Measurements from ENCODE around the gene CELF2.

The CELF2 gene

DNA sequence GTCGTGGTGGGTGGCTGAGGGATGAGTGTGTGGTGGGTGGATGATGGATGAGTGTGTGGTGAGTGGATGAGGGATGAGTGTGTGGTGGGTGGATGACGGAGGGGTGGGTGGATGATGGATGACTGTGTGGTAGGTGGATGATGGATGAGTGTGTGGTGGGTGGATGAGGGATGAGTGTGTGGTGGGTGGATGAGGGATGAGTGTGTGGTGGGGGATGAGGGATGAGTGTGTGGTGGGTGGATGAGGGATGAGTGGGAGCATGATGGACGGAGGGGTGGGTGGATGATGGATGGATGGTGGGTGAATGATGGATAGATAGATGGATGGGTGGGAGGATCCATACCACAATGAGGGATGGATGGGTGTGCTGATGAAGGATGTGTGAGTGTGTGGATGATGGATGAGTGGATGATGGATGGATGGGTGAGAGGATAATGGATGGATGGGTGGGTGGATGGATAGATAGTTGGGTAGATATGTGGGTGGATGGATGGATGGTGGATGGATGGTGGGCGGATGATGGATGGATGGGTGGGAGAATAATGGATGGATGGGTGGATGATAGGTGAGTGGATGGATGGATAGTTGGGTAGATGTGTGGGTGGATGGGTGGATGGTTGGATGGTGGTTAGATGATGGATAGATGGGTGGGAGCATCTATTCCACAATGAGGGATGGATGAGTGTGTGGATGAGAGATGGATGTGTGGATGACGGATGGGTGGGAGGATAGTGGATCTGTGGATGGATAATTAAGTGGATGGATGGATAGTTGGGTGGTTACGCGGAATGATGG lies 266.8 kb downstream of the CELF2 start:
- no peak for DNase-seq

DNA sequence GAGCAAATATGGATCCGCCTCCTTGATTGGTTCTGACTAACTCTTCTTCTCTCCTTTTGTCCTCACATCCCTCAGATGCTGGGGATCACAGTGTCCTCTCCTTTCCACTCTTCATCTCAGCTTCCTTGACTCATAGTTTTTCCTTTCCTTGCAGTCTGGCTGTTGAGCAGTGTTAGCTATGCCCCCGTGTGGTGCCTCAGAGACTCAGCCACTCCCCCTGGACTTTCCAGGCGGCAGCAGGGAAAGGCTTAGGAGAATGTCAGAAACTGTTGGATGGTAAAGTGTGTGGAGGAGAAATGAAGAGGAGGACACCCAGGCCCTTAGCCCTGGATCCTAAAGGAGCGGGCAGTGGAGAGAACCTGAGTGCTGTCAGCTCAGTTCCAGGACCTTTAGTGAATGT lies 267.5 kb downstream of the CELF2 start:
- DNase-seq, result no peak

DNA sequence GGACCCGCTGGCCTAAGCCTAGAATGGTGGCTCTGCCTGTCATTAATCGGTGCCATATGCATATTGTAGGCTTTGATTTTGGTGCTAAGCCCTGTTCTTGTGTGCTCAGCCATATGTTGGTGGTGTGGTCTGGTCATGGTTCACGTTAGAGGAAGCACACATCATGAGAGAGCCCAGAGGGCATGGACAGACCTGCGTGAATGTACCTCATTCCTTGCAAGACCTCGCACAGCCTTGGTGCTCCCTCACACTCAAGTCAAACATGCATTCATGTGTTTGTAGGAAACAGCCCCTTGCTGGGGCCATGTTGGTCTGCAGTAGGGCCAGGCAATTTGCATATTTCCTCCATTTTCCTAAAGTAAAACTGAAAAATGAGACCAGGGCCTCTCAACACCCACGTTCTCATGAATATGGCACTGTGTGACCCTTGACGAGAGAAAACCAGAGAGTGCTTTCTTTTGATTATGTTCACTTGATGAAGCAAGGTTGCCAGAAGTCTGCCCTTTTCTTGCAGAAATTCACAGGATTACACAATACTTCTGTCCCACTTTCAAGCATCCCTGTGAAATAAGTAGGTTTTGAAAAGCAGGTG lies 268.7 kb downstream of the CELF2 start:
- DNase-seq, result no peak

DNA sequence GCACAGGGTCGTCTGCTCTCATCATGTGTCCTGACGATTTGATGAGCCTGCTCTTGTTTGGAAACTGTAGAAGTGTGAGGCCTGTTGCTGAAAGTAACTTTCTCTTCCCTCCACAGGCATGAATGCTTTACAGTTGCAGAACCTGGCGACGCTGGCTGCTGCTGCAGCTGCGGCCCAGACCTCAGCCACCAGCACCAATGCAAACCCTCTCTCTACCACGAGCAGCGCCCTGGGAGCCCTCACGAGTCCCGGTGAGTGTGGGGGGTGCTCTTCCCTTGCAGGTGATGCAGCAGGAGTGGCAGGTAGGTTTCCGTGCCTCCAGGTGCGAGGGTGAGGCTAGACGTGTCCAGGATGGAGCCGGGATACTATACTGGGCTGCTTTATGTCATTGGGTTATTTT lies 270.6 kb downstream of the CELF2 start:
- no peak for DNase-seq

DNA sequence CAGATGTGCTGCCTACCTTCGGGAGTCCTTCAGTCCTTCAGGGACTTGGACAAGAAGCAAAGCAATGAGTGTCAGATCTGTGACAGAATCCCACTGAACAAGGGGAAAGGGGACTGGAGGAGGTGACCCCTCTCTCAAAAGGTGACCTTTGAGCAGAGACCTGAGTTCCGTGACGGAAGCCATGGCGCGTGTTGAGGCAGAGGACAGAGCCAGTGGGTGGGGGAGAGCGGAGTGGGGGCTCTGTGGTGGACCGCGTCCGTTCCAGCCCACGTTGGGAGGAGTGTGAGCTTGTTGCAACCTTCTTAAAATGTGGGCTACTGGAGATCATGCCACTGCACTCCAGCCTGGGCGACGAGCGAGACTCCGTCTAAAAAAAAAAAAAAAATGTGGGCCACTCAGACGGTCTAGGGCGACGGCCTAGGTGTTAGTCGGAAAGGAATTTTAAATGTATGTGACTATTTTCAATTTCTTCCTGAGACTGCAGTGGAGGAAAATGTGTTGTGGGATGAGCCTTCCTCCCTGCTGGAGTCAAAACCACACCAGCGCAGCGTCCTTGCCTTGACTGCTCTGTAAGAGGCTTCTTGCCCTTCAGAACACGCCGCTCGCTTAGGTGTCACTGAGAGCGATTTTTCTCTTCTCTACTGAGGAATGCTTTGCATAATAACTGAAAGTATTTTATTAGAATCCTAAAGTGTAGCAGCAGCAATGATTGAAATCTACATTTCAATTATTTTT lies 272.7 kb downstream of the CELF2 start:
- DNase-seq, result no peak

DNA sequence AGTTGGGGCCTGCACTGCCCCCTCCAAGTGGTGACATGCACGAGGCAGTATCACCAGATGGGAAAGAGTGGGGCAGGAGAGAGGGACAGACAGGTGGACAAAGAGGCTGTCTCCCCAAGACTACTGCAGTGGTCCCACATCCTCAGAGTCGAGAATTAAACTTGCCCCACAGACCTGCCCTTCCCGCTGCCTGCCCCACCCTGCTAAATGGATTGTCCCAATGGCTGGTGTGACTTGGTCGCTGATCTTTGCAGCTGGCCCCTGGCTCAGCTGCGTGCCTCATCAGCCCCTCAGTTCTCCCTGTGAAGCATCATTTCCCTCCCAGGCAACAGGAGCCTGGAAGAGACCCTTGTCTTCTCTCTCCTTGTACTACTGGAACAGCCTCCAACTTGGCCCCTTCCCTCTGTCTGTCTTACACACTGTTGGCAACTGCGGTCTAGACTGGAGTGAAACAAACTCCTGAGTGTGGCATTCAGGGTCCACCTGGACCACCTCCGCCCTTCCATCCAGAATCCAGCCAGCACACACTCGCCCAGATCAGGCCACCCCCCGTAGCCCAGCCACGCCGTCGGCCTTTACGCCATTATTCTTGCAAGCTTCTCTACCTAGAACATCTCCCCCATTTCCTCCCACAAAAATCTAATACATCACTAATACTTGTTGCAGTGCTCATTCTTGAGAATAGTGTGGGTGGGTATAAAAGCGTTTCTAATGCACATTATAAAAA lies 275.1 kb downstream of the CELF2 start:
- DNase-seq, result no peak

DNA sequence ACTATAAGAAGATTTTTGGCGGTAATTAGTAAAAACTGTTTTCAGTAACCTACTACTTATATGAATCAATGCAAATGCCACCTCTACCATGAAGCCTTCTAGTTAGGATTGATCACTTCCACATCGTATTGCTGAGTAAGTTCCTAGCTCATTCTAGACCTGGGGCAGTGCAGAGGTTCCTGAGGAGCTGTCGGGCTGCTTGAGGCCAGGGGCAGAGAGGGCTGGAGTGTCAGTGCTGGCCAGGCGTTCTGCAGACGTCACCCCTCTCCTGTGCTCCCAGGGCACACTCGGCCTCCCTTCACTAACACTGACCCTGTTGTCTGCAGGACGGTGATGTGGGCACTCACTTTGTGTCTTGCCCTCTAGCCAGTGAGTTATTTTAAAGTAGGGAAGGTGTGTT lies 275.7 kb downstream of the CELF2 start:
- no peak for DNase-seq

DNA sequence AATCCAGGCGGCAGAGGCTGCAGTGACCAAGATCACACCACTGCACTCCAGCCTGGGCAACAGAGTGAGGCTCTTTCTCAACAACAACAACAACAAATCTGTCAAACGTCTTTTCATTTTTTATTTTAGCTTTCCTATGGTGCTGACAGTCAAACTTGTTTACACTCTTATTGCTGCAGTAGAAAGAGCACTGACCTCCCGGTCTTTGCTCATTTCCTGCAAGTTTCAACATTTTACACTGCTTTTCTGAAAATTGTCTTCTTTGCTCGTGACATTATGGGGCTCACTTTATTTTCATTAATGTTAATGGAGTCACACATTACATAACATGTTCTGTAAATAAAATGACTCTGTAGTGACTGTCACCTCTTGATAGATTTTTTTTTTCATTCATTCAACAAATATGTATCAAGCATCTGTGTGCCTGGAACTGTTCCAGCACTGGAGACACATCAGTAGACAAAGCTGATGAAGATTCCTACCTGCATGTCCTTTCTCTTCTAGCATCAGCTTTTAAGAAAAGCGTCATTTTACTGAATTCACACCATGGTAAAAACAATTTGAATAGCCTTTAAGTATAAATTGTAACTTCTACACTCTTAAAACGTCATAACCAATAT lies 277.3 kb downstream of the CELF2 start:
- no peak for DNase-seq

DNA sequence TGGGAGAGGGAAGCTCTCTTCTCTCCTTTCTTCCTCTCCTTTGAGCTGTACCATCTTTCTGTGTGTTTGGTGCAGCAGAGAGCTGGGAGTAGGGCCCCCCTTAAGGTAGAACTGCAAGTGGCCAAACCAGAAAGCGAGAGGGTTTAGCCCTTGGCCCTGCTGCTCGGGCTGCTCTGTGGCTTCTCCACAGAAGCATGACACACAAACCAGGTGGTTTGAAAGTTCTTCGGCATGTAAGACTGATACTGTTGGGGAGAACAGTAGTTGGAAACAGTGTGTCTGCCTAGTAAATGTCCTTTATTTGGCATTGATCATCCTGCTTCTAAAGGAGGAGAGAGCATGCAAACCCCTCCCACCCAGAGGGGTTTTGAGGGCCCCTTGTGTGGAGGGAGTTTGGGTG lies 277.8 kb downstream of the CELF2 start:
- DNase-seq, result no peak

DNA sequence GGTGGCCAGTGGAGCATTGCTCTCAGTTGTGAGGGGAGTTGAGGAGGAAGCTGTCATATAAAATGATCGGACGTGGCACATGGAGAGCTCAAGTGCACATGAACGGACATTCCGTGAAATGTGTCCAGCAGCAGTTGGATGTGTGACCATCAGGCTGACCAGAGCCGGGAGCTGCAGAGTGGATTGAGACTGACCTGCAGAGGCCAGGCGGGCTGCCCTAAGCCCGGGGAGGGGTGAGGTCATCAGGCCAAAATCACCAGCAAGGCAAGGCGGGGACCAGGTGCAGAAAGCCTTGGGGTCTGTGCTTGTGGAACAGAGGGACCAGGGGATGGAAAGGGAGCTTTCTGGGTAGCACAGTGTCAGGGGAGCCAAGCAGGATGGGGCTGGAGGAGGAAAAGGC lies 279.5 kb downstream of the CELF2 start:
- no peak for DNase-seq

DNA sequence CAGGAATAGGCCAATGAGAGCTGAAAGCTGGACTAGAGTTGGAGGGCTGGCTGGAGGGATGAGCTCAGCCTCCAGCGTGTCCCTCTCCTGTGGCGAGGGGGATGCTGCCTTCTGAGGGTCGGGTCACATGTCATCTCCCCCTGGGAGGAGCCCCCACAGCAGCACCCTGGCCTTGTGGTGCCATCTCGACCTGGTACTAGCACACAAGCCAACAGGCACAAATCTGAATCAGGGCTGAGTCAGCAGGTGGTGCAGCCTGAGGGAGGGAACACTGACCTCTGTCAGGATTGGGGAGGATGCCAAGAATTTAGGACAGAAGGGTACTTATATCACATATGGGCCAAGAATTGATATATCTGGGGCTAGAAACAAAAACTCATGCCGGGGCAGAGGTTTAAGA lies 280.4 kb downstream of the CELF2 start:
- no peak for DNase-seq

DNA sequence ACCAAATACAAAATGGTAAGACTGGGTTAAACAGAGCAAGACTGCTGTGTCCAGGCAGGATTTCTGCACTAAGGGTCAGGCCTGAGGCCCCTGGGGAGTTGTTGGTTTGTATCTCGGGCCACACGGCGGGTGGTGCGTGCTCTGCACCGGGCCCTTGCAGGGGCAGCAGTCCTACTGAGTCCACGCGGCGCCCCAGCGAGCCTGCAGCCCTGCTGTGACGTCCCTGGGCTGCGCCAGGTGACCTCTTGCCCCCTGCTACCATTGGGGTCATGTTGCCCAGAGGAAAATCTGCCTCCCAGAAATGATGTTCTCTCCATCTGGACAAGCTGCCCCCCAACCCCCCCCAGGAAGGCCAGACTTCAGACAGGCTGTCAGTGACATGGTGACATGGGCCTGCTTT lies 281.5 kb downstream of the CELF2 start:
- no peak for DNase-seq

DNA sequence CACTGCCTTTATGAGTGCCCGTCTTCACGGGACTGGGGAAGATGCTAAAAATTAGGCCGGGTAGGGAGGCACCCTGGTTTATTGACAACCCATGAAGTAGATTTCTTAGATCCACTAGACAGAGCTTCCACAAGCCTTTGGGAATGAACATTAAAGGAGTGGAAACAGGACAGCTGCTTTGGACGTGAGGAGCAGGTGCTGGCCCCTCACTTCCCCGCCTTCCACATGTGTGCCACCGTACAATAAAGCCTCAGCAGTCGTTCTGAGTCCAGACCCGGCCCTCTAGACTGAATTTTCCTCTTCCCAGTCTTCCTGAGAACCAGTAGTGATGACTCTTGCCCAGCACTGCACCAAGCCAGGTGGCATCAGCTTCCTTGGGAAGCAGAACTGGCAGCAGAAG lies 282.4 kb downstream of the CELF2 start:
- no peak for DNase-seq

DNA sequence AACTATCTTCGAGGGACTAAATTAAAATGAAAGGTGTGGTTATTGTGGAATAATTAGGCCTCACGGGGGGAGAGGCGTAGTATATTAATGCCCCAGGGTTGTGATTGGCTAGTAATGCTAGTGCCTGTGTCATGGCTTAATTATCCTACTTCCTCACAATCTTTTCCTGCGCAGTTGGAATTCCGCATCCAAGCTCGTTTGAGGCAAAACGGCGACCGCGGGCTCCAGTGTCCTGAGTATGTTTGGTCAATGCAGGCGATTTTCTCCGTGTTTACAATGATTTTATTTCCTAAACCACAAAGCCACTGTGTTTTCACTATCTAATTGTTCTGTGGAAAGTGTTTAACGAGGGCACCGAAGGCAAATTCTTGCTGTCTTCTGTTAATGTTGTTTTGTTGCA lies 282.9 kb downstream of the CELF2 start:
- DNase-seq, result no peak

DNA sequence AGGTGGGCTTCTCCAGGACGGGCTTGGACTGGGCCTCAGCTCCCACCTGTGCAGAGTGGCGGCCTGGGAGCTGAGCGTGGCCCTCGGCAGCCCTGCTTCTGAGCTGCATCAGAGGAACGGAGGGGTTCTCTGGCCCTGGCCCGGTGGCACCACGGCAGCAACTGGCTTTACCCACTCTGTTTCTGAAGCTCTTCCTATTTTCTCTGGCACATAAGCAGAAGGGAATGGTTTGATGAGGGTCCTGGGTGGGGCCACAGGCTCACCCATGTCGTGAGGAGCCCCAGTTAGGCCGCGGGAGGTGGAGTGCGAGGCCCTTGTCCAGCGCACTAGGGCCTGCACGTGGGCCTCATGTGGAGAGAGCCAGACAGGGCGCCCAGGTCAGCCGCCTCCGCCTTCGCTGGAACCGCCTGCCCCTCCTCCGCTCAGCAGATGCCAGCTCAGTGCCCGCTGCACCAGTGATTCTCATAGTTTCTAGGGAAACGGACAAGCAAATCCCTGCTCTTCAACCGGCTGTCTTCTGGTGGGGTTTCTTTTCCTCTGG lies 284.0 kb downstream of the CELF2 start:
- no peak for DNase-seq

DNA sequence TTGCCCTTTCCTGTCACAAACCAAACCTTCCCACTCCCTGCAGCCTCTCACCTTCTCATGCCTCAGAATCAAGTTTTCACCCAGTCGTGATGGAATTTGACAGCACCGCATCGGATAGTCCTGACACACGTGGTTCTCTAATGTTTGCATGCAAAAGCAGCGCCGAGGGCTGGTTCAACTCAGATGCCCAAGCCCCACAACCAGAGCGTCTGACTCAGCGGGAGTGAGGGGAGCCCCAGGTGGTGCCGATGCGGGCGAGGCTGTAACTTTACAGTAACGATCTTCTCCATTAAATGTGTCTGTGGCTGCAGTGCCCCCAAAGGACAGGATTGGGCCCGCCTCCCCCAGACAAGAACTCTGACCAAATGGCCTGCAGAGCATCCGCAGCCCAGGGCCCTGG lies 284.5 kb downstream of the CELF2 start:
- no peak for DNase-seq

DNA sequence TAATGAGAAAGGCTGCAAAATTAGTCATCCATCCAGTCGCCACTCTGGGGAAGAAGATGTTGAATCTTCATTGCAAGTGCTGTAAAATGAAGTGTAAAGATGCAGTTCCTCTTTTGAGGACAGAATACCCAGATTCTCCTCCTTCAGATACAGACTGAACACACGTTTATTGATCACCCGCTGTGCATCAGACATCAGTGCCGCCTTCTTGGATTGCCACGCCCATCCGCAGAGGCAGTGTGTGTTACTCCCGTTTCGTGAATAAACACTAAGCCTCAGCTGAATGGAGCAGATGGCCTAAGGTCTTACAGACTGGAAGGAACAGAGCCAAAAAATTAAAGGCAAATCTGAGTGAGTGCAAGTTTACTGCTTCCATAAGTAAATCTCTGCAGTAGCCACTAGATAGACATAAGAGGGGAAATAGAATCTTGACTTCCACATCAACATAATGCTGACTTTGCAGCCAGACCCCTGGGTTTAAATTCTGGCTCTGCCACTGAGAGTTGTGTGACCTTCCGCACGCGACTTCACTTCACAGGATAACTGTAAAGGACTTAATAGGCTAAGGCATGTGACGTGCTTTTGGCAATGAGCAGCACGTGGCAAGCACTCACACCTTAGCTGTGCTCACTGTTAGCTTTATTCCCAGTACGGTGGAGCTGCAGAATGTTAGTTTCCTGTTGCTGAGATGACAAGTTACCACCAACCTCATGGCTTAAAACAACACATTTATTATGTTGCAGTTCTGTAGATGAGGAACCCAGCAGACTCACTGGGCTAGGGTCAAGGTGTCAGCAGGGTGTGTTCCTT lies 285.9 kb downstream of the CELF2 start:
- no peak for DNase-seq

DNA sequence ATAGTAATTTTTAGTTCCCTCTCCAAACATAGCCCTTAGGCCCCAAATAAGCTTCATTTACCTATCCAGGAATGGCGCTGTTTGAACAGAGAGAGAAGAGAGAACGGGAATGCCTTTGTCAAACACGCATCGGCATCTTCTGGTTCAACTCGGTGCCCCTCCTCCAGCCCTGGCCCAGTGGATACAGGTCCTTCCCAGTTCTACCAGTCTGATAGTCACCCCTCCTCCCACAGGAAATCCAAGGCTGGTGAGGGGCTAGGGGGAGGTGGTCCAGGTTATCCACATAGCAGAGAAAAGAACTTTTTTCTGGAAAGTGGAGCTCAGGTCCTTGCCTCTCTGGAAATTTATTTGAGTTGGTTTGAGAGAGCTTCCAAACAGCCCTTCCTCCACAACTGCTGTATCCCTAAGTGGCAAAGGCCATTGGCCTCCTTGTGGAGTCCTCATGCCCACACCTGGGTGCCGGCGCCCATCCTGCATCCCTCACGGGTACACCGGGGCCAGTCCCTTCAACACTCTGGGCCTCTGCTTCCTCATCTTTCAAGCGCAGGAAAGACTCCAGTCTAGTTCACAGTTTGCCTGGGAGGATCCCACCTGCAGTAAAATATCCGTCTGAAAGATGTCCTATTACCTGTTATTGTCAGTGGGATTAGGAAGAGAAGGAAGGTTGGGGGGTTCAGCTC lies 287.4 kb downstream of the CELF2 start:
- DNase-seq, result no peak

DNA sequence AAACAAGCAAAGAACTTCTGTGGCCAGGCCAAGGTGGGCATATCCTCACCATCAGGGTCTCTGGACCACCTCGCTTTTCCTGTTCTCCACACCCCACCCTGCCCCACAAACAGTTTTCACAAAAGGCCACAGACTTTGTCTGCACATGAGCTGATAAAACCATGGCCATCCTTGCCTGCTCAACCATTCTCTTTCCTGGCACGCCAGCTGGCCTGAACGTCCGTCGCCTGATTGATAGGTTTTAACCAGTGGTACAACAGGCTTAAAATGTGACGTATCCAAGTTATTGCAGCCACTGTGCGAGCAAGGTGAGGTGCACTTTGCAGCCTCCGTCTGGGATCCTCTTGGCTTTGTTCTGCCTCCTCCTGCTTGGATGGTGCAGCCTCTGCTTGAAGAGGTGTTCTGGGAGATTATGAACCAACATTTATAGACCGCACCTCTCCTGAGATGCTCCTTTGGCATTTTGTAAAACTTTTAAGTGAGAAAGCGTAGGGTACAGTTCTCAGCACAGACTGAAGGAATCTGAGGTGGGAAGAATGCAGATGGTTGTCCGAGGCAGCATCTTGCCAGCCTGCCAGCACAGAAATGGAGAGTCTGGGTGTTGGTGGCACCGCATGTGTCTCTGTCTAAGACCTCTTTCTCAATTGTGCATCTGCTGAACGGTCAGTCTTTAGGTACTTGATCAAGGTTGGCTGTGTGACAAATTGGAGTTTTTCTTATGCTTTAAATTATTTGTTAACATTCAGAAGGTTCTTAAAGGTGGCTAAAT lies 288.3 kb downstream of the CELF2 start:
- DNase-seq, result no peak

DNA sequence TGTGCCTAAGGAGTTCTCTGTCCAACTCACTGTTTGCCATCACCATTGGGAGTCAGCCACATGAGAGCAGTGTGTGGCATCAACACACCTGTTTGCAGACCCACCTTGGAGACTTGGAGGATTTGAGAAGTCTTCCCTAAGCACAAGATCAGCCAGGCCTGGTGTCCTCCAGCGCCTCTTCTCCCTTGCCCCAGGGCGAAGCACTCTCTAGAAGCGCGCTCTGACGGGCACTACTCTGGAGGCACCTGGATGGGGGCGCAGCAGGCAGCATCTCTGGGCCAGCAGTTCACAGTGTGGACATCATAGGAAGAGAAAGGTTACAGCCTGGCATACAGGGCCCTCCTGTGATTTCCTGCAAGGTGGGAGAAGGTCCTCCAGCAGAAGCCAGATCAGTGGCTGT lies 289.3 kb downstream of the CELF2 start:
- DNase-seq, result no peak

DNA sequence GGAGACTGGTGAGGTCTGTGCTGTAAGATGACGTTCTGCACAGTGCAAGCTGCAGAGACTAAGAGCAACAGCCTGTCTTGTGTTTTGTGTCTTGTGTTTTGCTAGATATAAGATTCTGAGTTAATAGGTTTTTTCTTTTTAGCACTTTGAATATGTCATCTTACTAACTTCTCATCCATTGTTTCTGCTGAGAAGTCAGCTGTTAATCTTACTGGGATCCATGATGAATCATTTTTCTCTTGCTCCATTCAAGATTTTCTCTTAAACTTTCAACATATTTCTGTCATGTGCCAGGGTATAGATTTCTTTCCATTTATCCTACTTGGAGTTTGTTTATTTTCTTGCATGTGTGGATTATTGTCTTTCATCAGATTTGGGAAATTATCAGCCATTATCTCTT lies 290.3 kb downstream of the CELF2 start:
- no peak for DNase-seq

Data from NCI-H1417 (cell line).